Activated naive CD8-positive, alpha-beta T cell treated with anti-CD3 and anti-CD28 coated beads for 36 hours (primary cell): ENCODE data around the gene SUSD4. TPM values are rescaled to one million over a fixed set of nuclear protein-coding genes. Genes with fewer than 3 reads are reported as not detected.

Source experiments
- DNase-seq: peaks from one replicate; pipeline ENCODE4 v3.0.0; 2021
- H3K27ac Mint-ChIP-seq: one replicate; pipeline ENCODE4 v1.8.0; 2022; ENCODE audit warnings: mild to moderate bottlenecking, moderate library complexity, mixed read lengths
- H3K27me3 Mint-ChIP-seq: one replicate; pipeline ENCODE4 v1.8.0; 2022; ENCODE audit warnings: mild to moderate bottlenecking, mixed read lengths
- H3K36me3 Mint-ChIP-seq: one replicate; pipeline ENCODE4 v1.8.0; 2021; ENCODE audit warnings: mild to moderate bottlenecking, mixed read lengths
- H3K4me1 Mint-ChIP-seq: one replicate; pipeline ENCODE4 v1.8.0; 2021; ENCODE audit warnings: mixed read lengths
- H3K4me3 Mint-ChIP-seq: one replicate; pipeline ENCODE4 v1.8.0; 2022; ENCODE audit warnings: mild to moderate bottlenecking, moderate library complexity, mixed read lengths
- H3K9me3 Mint-ChIP-seq: one replicate; pipeline ENCODE4 v1.8.0; 2022; ENCODE audit warnings: mixed read lengths
- total RNA-seq, 2 experiments: library from RNA; stranded (reverse); gene quantifications; one replicate each; pipeline ENCODE4 v1.2.3, GENCODE V29; 2021

The SUSD4 gene
- total RNA-seq, 2 experiments from 2014 or later = 0.22 to 0.33 TPM

GRCh38 chr1:223345720-223346119, 18.3 kb downstream of the SUSD4 start:
- no peaks in the 10 kb centered on the region for H3K36me3 Mint-ChIP-seq
- H3K4me1 Mint-ChIP-seq = no peaks in the 10 kb centered on the region
- no peak for DNase-seq
- H3K4me3 Mint-ChIP-seq = no peak overlapping the region
- no peaks in the 10 kb centered on the region for H3K27me3 Mint-ChIP-seq
- H3K27ac Mint-ChIP-seq = no peak overlapping the region
- no peaks in the 10 kb centered on the region for H3K9me3 Mint-ChIP-seq

GRCh38 chr1:223344491-223344890, 19.5 kb downstream of the SUSD4 start:
- Mint-ChIP-seq H3K4me3 (no peak overlapping the region), H3K27me3 (no peaks in the 10 kb centered on the region), H3K36me3 (no peaks in the 10 kb centered on the region), H3K4me1 (no peaks in the 10 kb centered on the region), H3K27ac (no peak overlapping the region), H3K9me3 (no peaks in the 10 kb centered on the region)
- no peak for DNase-seq

GRCh38 chr1:223343692-223344091, 20.3 kb downstream of the SUSD4 start:
- Mint-ChIP-seq H3K4me1 (no peaks in the 10 kb centered on the region), H3K36me3 (no peaks in the 10 kb centered on the region), H3K27me3 (no peaks in the 10 kb centered on the region), H3K9me3 (no peaks in the 10 kb centered on the region), H3K4me3 (no peak overlapping the region), H3K27ac (no peak overlapping the region)
- no peak for DNase-seq

- Mint-ChIP-seq H3K27ac (no peak overlapping the region), H3K9me3 (no peaks in the 10 kb centered on the region), H3K4me3 (no peak overlapping the region), H3K27me3 (no peaks in the 10 kb centered on the region), H3K36me3 (no peaks in the 10 kb centered on the region), H3K4me1 (no peaks in the 10 kb centered on the region)
- DNase-seq = no peak
Measured at GRCh38 chr1:223341121-223341520, 22.9 kb downstream of the SUSD4 start.

- no peak overlapping the region for H3K27ac Mint-ChIP-seq
Measured at GRCh38 chr1:223340637-223341036, 23.3 kb downstream of the SUSD4 start.

GRCh38 chr1:223339861-223340260, 24.1 kb downstream of the SUSD4 start:
- no peak overlapping the region for H3K4me3 Mint-ChIP-seq

More at GRCh38 chr1:223340637-223341036, 23.3 kb downstream of the SUSD4 start:
- DNase-seq = no peak
- H3K9me3 Mint-ChIP-seq = no peaks in the 10 kb centered on the region
- H3K36me3 Mint-ChIP-seq = no peaks in the 10 kb centered on the region
- no peaks in the 10 kb centered on the region for H3K27me3 Mint-ChIP-seq
- H3K4me3 Mint-ChIP-seq = no peak overlapping the region
- no peaks in the 10 kb centered on the region for H3K4me1 Mint-ChIP-seq

GRCh38 chr1:223338811-223339746, 24.9 kb downstream of the SUSD4 start:
- no peaks in the 10 kb centered on the region for H3K4me1 Mint-ChIP-seq
- H3K4me3 Mint-ChIP-seq = no peak overlapping the region
- H3K36me3 Mint-ChIP-seq = no peaks in the 10 kb centered on the region
- no peaks in the 10 kb centered on the region for H3K9me3 Mint-ChIP-seq
- no peaks in the 10 kb centered on the region for H3K27me3 Mint-ChIP-seq
- DNase-seq = no peak
- H3K27ac Mint-ChIP-seq = no peak overlapping the region

More at GRCh38 chr1:223339861-223340260, 24.1 kb downstream of the SUSD4 start:
- no peak for DNase-seq
- Mint-ChIP-seq H3K36me3 (no peaks in the 10 kb centered on the region), H3K27ac (no peak overlapping the region), H3K9me3 (no peaks in the 10 kb centered on the region), H3K4me1 (no peaks in the 10 kb centered on the region), H3K27me3 (no peaks in the 10 kb centered on the region)

GRCh38 chr1:223337174-223337869, 26.7 kb downstream of the SUSD4 start:
- H3K36me3 Mint-ChIP-seq = no peaks in the 10 kb centered on the region
- H3K9me3 Mint-ChIP-seq = no peaks in the 10 kb centered on the region
- no peaks in the 10 kb centered on the region for H3K27me3 Mint-ChIP-seq
- no peaks in the 10 kb centered on the region for H3K4me1 Mint-ChIP-seq
- no peak overlapping the region for H3K27ac Mint-ChIP-seq
- DNase-seq = no peak
- H3K4me3 Mint-ChIP-seq = no peak overlapping the region

- Mint-ChIP-seq H3K4me3 (no peak overlapping the region), H3K9me3 (no peaks in the 10 kb centered on the region), H3K27ac (no peak overlapping the region), H3K4me1 (peaks cover 4% of the 10 kb centered on the region), H3K27me3 (no peaks in the 10 kb centered on the region), H3K36me3 (no peaks in the 10 kb centered on the region)
- DNase-seq = no peak
Measured at GRCh38 chr1:223334156-223334555, 29.8 kb downstream of the SUSD4 start.

GRCh38 chr1:223332997-223333396, 31.0 kb downstream of the SUSD4 start:
- Mint-ChIP-seq H3K36me3 (no peaks in the 10 kb centered on the region), H3K27me3 (no peaks in the 10 kb centered on the region), H3K4me1 (peaks cover 4% of the 10 kb centered on the region), H3K9me3 (no peaks in the 10 kb centered on the region), H3K4me3 (no peak overlapping the region), H3K27ac (no peak overlapping the region)
- DNase-seq = no peak

- H3K36me3 Mint-ChIP-seq = no peaks in the 10 kb centered on the region
- H3K4me3 Mint-ChIP-seq = no peak overlapping the region
- DNase-seq = no peak
- H3K27me3 Mint-ChIP-seq = no peaks in the 10 kb centered on the region
- no peaks in the 10 kb centered on the region for H3K9me3 Mint-ChIP-seq
- H3K27ac Mint-ChIP-seq = no peak overlapping the region
- peaks cover 4% of the 10 kb centered on the region for H3K4me1 Mint-ChIP-seq
Measured at GRCh38 chr1:223331929-223332328, 32.0 kb downstream of the SUSD4 start.

GRCh38 chr1:223331301-223331700, 32.7 kb downstream of the SUSD4 start:
- H3K27ac Mint-ChIP-seq = no peak overlapping the region
- no peaks in the 10 kb centered on the region for H3K36me3 Mint-ChIP-seq
- no peak overlapping the region for H3K4me3 Mint-ChIP-seq
- H3K27me3 Mint-ChIP-seq = no peaks in the 10 kb centered on the region
- peaks cover 4% of the 10 kb centered on the region for H3K4me1 Mint-ChIP-seq
- no peaks in the 10 kb centered on the region for H3K9me3 Mint-ChIP-seq
- DNase-seq = no peak

- Mint-ChIP-seq H3K27me3 (no peaks in the 10 kb centered on the region), H3K9me3 (no peaks in the 10 kb centered on the region), H3K27ac (no peak overlapping the region), H3K36me3 (no peaks in the 10 kb centered on the region), H3K4me1 (peaks cover 4% of the 10 kb centered on the region), H3K4me3 (no peak overlapping the region)
- DNase-seq = no peak
Measured at GRCh38 chr1:223330466-223330865, 33.5 kb downstream of the SUSD4 start.

GRCh38 chr1:223329664-223330415, 34.1 kb downstream of the SUSD4 start:
- Mint-ChIP-seq H3K4me3 (no peak overlapping the region), H3K27me3 (no peaks in the 10 kb centered on the region), H3K36me3 (no peaks in the 10 kb centered on the region), H3K4me1 (peaks cover 4% of the 10 kb centered on the region), H3K9me3 (no peaks in the 10 kb centered on the region), H3K27ac (no peak overlapping the region)
- no peak for DNase-seq

- Mint-ChIP-seq H3K27ac (no peak overlapping the region), H3K9me3 (no peaks in the 10 kb centered on the region), H3K36me3 (no peaks in the 10 kb centered on the region), H3K27me3 (no peaks in the 10 kb centered on the region), H3K4me3 (no peak overlapping the region), H3K4me1 (peaks cover 4% of the 10 kb centered on the region)
- DNase-seq = no peak
Measured at GRCh38 chr1:223329252-223329651, 34.7 kb downstream of the SUSD4 start.
